ENCODE measurements around the gene LCN9.

LCN9 gene

DNA sequence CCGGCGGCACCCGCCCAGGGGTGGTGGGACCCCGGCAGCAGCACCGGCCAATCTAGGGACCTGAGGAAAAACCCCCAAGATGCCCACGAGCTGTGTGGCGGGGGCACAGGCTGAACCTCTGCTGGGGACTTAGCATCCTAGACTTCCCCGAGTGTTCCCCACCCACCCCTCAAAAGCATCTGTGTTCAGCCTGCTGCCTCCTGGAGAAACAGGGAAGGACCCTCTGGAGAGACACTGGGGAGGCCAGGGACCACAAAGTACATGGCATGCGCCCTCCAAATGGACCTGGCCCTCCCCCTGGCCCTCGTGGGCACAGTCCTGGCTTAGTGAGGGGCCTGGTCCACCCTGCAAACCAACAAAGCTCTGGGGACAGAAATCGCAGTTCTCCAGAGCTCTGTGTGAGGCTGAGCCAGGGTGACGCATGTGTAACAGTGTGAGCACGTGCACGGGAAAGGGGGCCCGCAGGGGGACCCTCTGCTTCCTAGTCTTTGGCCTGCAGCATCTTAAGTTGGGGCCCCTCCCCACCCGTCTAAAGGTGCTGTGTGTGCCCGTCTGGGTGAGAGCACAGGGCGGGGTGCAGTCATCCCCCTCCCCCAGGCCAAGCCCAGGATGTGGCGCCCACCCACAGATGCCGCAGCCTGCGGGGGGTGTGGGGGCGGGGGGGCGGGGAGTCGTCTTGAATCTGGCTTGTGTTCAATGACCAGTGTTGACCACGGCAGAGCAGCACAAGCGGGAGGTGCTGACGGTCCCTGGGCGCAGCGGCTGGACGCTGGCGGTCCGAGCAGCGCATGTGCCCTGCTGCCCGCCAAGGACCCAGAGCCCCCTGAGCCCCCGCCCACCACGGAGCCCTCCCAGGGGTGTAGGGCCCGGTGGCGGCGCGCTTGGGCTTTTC lies 38.2 kb downstream of the LCN9 start:
- no peak for DNase-seq

DNA sequence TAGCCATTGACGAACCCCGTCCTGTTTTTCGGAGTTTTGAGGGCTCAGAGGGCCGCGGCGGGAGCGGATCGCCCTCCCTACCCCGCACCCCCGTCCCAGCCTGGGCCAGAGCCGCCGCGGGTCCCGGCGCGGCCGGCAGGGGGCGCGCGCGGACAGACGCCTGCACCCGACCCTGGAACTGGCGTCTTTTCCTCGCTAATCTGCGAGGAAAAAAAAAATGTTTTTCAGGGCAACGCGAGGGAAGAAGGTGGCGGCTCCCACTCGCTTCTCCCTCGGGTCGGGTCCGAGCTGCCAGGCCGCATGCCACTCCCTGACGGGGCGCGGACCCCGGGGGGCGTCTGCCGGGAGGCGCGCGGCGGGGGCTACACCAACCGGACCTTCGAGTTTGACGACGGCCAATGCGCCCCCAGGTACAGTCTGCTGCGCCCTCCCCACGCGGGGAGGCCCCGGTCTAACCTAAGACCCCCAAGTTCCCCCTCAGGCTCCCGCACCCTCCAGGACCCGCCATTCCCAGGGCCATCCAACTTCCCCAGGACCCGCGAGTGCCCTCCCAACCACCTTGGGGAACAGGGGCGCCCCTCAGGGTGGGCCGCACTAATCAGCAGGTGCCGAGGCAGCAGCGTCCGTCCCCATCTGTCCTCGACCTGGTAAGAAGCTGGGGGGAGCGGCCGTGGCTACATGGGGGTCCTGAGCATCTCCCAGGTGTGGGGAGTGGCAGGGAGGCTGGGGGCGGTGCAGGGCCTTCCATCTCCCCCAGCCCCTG lies 39.0 kb downstream of the LCN9 start, which contains the start of gene KCNT1:
Gene KCNT1, plus strand, starts transcription at position 227 of the 763 bp plus-strand sequence. Its CDS starts 74 bp downstream, at position 301.
- DNase-seq, result peak in 1 of 2 experiments; percentile 53

DNA sequence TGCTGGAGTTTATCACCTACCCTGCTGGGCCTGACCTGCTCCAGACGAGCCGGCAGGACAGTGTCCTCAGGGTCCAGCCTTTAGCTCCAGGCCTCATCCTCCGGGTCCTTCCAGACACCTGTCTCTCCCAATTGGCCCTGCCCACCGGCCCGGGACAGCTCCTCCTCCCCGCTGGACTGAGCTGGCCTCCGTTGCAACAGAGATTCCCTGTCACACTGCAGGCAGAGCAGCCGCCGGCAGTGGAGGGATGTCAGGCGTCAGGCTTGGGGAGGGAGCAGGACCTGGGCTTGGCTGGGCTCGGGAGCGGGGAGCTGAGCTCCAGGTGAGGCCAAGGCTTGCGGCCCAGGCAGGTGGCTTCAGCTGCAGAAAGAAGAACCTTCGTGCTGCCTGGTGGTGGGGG lies 40.6 kb downstream of the LCN9 start:
- peak in 1 of 2 experiments; percentile 30 for DNase-seq

DNA sequence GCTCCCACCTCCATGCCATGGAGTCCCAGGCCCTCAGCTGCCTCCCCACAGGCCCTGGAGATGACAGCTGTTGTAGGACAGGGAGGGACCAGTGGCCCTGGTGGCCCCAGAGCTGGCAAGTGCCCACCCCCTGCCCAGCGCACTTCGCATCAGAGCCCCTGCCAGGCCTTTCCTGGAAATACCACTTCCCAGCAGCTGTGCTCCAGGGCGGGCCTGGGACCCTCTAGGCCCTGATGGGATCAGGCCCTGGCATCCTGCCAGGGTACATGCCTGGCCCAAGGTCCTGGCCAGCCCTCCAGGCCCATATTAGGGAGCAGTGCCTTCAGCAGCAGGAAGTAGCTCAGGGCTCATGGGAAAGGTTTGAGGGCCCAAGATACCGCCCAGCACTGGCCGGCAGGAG lies 41.4 kb downstream of the LCN9 start:
- DNase-seq, result no peak

DNA sequence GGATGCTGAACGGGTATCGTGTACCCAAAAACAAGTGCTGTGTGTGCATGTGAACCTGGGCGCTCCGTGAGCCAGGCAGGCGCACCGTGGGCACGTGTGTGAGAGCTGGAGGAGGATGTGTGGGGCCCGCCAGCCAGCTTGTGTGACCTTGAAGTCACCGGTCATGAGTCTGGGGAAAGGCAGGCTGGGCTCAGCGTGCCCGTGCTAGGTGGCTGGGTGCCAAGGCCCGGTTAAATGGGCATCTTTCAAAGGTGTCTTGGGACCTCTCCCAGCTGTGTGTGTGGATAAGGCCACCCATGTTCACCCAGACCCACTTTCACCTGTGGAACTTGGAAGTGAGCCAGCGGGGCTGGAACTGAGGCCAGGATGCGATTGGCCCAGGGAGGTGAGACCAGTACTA lies 42.3 kb downstream of the LCN9 start:
- DNase-seq, result no peak

DNA sequence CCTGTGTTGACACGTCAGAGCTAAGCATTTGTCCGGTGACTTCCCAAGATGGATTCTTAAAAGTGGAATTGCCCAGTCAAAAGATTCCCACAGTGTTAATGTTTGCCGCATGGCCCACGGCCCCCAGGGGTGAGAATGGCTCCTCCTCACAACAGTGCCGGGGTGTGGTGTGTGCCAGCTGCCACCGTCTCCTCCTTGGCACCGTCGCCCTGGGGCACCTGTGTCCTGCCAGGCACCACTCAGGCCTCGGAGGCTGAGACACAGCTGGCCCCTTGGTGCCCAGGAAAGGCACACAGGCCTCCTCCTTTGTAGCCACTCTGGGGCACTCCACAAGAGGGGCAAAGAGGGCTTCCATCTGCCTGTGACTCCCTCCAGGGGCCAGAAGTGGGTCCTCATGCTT lies 43.2 kb downstream of the LCN9 start:
- no peak for DNase-seq

DNA sequence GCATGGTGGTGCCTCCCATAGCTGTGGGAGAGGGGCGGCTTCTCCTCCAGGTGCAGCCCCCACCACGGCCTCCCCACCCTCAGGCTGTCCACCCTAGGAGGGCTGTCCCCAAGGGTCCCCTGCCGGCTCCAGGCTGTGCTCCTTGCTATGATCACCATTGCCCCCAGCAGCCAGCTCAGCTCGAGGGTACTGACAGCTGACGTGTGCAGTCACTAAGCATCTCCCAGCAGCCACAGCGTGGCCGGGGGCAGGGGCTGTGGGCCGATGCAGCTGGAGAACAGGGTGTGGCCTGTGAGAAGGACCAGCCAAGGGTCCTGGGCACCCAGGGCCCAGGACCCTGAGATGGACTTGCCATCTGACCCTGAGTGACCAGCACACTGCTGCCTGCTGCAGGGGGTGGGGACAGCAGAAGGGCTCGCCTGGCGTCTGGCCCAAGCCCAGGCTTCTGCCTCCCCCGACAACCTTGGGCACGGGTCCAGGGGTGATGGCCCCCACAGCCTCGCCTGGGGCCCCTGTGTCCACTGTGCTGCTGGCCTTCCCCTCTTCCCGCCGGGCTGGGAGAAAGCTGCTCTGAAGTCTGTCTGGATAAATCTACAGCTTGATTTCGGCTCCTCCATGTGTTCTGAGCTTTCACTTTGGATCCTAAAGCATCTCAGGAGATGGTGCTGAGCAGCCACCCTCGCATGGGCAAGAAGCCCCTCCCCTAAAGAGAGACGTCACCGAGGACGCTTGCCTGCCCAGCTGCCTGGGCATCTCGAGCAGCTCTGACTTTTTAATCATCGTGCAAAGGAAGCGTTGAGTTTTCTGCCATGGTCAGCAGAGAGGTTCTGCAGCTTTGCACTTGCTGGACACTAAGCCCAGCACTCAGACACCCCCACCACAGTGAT lies 44.4 kb downstream of the LCN9 start:
- DNase-seq, result no peak

DNA sequence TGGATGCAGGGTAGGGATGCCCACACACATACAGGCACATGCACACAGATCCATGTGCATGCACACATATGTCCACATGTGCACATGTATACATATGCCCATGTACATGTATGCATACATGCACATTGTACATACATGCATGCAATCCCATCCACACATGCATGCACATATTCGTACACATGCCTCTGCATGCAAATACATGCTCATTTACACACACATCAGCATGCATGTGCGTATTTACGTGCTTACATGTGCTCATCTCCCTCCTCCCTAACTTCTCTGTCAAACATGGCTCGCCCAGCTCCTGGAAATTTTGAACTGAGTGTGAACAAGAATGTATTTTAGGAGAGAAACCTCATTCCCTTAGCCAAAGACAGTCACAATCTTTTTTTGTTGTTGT lies 45.1 kb downstream of the LCN9 start:
- DNase-seq, result no peak

DNA sequence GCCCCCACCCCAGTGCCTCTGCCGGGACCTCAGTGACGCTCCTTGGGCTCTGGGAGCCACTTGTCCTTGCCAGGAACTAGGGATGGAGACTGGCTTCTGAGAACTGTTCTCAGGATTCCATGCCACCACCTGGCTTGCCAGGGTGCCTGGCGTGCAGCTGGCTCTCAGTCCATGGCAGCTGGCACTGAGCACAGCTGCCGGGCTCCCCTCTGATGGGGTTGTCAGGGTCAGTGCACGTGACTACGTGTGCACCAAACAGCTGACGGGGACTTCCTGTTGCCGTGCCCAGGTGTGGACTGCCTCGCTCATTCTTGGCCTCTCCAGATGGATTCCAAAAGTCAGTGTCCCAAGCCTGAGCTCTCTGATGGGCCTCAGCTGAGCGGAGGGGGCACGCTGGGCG lies 48.3 kb downstream of the LCN9 start:
- DNase-seq, result no peak

DNA sequence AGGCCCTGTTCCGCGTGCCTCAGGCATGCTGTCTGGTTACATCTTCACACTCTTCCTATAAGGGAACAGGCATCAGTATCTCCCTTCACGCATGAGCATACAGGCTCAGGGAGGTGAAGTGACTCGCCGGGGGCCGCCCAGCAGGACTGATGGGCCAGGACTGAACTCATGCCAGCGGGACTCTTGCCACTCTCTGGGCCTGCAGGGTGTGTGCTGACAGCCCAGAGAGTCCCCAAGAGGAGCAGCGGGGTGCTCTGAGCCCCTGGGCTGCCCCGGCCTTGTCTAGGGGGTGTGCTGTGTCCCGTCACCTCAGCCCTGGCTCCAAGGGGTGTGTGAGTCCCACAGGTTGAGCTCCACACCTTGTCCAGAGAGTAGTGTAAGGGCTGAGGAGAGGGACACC lies 48.8 kb downstream of the LCN9 start:
- no peak for DNase-seq

DNA sequence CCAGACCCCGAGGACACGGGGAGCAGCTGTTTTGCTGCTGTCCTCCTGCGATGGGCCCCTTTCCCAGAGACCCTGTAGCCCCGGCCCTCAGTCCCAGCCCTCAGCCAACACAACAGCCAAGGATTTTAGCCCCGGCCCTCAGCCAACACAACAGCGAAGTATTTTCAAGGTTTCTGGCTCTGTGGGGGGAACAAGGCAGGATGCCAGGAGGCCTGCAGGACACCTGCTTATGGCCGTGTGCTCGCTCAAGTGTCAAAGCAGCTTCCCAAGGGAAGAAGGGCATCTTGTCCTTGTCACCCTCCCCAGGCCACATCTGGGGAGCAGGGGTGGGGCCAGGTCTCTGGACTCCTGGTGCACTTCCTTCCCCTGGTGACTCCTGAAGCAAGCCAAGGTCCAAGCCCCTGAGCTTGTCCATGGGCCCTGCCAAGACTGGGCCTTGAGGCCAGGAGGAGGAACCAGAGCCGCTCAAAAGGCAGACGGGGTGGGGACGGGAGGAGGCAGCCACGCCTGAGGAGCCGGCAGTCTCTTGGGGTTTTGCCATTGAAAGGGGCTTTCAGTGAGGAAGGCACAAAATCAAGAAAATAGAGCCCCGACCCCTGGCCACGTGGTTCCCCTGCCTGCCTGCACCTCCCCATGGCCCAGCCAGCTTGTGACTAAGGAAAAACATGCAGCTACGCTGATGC lies 49.6 kb downstream of the LCN9 start:
- no peak for DNase-seq

DNA sequence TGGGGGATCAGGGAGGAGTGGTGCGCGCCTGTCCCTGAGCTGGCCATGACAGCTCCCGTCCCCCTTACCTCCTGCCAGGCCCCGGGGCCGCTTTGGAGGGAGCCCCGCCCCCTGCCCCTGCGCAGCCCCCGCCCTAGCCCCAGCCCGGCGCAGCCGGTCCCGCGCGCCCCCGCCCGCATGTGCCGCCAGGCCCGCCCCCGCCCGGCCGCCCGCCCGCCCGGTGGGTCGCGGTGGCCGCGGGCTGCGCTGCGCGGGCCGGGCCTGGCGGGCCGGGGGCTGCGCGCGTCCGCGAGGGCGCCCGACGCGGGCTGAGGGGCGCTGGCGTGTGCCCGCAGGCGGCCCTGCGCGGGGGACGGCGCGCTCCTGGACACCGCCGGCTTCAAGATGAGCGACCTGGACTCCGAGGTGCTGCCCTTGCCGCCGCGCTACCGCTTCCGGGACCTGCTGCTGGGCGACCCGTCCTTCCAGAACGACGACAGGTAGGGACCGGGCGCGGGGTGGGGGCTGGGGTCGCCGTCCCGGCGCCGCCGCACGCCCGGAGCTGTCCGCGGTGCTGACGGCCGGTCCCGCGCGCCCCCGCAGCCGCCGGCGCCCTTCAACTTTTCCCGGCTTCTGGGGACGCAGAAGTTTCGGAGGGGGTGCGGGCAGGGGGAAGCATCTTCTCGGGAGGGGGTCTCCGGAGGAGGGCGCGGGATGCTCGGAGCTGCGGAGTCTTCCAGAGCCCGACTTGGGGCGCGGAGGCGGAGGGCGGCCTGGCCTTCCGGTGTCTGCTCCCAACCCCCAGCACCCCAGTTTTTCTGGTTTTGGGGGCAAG lies 51.3 kb downstream of the LCN9 start:
- DNase-seq, result peak in 1 of 2 experiments; percentile 21

DNA sequence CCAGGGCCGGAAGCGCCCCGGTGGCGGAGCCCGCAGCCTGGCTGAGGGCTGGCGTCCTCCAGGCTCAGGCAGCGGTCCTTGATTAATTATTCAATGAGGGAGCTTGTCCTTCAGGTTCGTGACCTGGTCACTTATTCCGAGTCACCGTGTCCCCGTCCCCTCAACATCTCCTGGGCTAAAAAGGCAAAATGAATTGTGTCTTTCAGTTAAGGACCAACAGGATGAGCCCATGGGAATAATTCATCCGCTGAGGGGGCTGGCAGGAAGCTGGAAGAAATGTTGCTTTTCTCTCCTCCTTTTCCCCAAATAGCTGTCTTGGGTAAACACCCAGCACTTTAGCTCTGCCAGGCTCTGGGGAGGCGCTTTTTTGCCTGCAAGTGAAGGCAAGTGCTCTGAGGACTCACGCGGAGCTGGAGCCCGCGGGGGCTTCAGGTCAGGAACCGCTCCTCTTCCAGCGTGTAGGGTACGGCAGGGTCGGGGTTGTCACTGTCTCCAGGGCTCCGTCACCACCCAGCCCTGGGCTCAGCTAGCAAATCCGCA lies 52.0 kb downstream of the LCN9 start:
- DNase-seq, result no peak

DNA sequence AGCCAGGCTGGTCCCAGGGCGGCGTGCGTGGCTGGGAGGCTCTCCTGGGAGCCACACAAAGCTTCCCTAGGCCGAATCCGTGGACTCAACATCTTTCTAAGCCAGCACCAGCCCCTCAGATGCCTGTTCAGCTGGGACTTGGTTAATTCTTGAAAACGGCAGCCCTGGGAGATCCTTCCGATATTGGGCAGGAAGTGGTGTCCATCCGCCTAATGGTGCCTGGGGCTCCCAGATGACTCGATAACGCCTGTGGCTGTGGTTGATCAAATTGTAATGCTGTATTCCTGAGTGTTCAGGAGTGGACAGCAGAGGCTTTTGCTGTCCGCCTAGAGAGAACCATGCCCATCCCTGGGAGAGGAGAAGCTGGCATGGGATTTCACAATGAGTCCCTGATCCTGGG lies 52.9 kb downstream of the LCN9 start:
- no peak for DNase-seq

All from NCI-H526 (cell line).